GM21381 (cell line): ENCODE measurements around the gene HEYL.

Experiments
- ATAC-seq: cut with Tn5 transposase; IDR thresholded peaks from one replicate; pipeline ENCODE4 v1.9.1; 2021; ENCODE audit warnings: mild to moderate bottlenecking, moderate library complexity; ENCODE audit not compliant: unreplicated experiment

HEYL gene

GRCh38 chr1:39642796-39643195 is 3.4 kb upstream of the HEYL start:
- no peak for ATAC-seq

- no peak for ATAC-seq
Observed at GRCh38 chr1:39640861-39641260, 1.4 kb upstream of the HEYL start.

- no peak for ATAC-seq
Observed at GRCh38 chr1:39638965-39639304, 508 bp downstream of the HEYL start.

GRCh38 chr1:39637361-39637760 is 2.1 kb downstream of the HEYL start:
- ATAC-seq: no peak

GRCh38 chr1:39635871-39636210 is 3.6 kb downstream of the HEYL start:
- ATAC-seq: no peak

GRCh38 chr1:39635205-39635870 is 4.1 kb downstream of the HEYL start:
- ATAC-seq: no peak

GRCh38 chr1:39633422-39633821 is 6.0 kb downstream of the HEYL start:
- ATAC-seq: no peak

- no peak for ATAC-seq
Observed at GRCh38 chr1:39632682-39633417, 6.6 kb downstream of the HEYL start.

- no peak for ATAC-seq
Observed at GRCh38 chr1:39632323-39632681, 7.1 kb downstream of the HEYL start.

- ATAC-seq: no peak
Observed at GRCh38 chr1:39631361-39632322, 7.8 kb downstream of the HEYL start.

- ATAC-seq: no peak
Observed at GRCh38 chr1:39628807-39629350, 10.6 kb downstream of the HEYL start.

- no peak for ATAC-seq
Observed at GRCh38 chr1:39626646-39627045, 12.8 kb downstream of the HEYL start.

GRCh38 chr1:39625462-39626273 is 13.8 kb downstream of the HEYL start:
- no peak for ATAC-seq

GRCh38 chr1:39625009-39625408 is 14.4 kb downstream of the HEYL start:
- no peak for ATAC-seq

- ATAC-seq: no peak
Observed at GRCh38 chr1:39623053-39623452, 16.4 kb downstream of the HEYL start.

- ATAC-seq: no peak
Observed at GRCh38 chr1:39622427-39622826, 17.0 kb downstream of the HEYL start.

- ATAC-seq: no peak
Observed at GRCh38 chr1:39620659-39621165, 18.7 kb downstream of the HEYL start.

GRCh38 chr1:39617488-39618049 is 21.9 kb downstream of the HEYL start:
- no peak for ATAC-seq

GRCh38 chr1:39615086-39615673 is 24.3 kb downstream of the HEYL start:
- ATAC-seq: no peak

GRCh38 chr1:39614488-39614887 is 25.0 kb downstream of the HEYL start:
- ATAC-seq: no peak
